A549 (cell line): ENCODE results near the gene INPP5A. TPM values are rescaled to one million over a fixed set of nuclear protein-coding genes. Genes with fewer than 3 reads are reported as not detected.

Experiments used
- ATAC-seq, 2 experiments: fragments of 200-7000 bp in 1 of 2; fragments of >200 bp in 1 of 2; cut with Nextera tagmentation in 1 of 2; cut with Tn5 transposase in 1 of 2; 3 replicates each; pipeline versions ENCODE4 v1.8.0 to v1.9.1; 2018 to 2020; ENCODE audit warnings: mild to moderate bottlenecking in 1 of 2, moderate library complexity in 1 of 2
- CTCF ChIA-PET: fragments of 300-600 bp; sonication (Branson Sonifier 250); formaldehyde crosslinking; extraction: SDS; loops from one replicate; lab custom pipeline; 2021; ENCODE audit warnings: antibody characterized with exemption, inconsistent platforms; lab: Yijun Ruan, JAX
- POLR2A ChIA-PET: fragments of 350-600 bp; formaldehyde crosslinking; extraction: SDS; loops from one replicate; lab custom pipeline; 2021; ENCODE audit warnings: antibody characterized with exemption, inconsistent platforms; lab: Yijun Ruan, JAX
- DNase-seq, 2 experiments: peaks; one replicate each; pipeline versions ENCODE4 v3.0.0 to v3.0.0-alpha.2; 2011 to 2016; ENCODE audit warnings: low read depth in 1 of 2, low spot score in 1 of 2
- FAIRE-seq: peaks from 2 replicates; lab custom pipeline; 2011; peaks lifted over from hg19 to GRCh38; lab: Jason Lieb, UNC
- H3K27ac ChIP-seq, 2 experiments: fragments of >200 bp; sonication (Bioruptor Twin); formaldehyde crosslinking; 3 replicates each; pipeline ENCODE4 v1.5.1; 2016 to 2017
- H3K4me1 ChIP-seq: fragments of >200 bp; sonication (Bioruptor Twin); formaldehyde crosslinking; 3 replicates; pipeline ENCODE4 v1.6.1; 2016
- H3K4me2 ChIP-seq: fragments of >200 bp; sonication (Bioruptor Twin); formaldehyde crosslinking; 3 replicates; pipeline ENCODE4 v1.6.1; 2016
- H3K4me3 ChIP-seq: fragments of >200 bp; sonication (Bioruptor Twin); formaldehyde crosslinking; 3 replicates; pipeline ENCODE4 v1.5.1; 2016
- H3K9me3 ChIP-seq: fragments of >200 bp; sonication (Bioruptor Twin); formaldehyde crosslinking; 3 replicates; pipeline ENCODE4 v1.6.1; 2016
- CBX2 ChIP-seq: fragments of 200-600 bp; sonication (generic); IDR thresholded peaks from 2 replicates; pipeline ENCODE4 v1.6.1; 2016; ENCODE audit warnings: low read depth, mild to moderate bottlenecking, borderline replicate concordance
- CBX8 ChIP-seq: fragments of 200-600 bp; sonication (generic); IDR thresholded peaks from 2 replicates; pipeline ENCODE4 v1.6.1; 2016
- CEBPB ChIP-seq, 2 experiments: fragments of >200 bp in 1 of 2; sonication (Bioruptor Twin) in 1 of 2; formaldehyde crosslinking in 1 of 2; IDR thresholded peaks; 2 replicates each; pipeline ENCODE4 v1.6.1; 2012 to 2016
- CHD2 ChIP-seq: fragments of 150-350 bp; IDR thresholded peaks from 2 replicates; pipeline ENCODE4 v1.6.1; 2014; ENCODE audit warnings: low read length; ENCODE audit not compliant: partially characterized antibody
- ESRRA ChIP-seq: fragments of 150-350 bp; IDR thresholded peaks from 2 replicates; pipeline ENCODE4 v1.6.1; 2014; ENCODE audit warnings: mild to moderate bottlenecking, low read length, borderline replicate concordance
- FOSB ChIP-seq: fragments of 250-450 bp; sonication (Bioruptor Pico); IDR thresholded peaks from 2 replicates; pipeline ENCODE4 v1.5.0; 2020; ENCODE audit warnings: mild to moderate bottlenecking, moderate library complexity
- FOXS1 ChIP-seq: fragments of 250-450 bp; sonication (Bioruptor Pico); IDR thresholded peaks from 2 replicates; pipeline ENCODE4 v1.5.0; 2020; ENCODE audit warnings: mild to moderate bottlenecking, moderate library complexity
- HEYL ChIP-seq: fragments of 250-450 bp; sonication (Bioruptor Pico); IDR thresholded peaks from 2 replicates; pipeline ENCODE4 v1.8.0; 2021; ENCODE audit warnings: mild to moderate bottlenecking, moderate library complexity
- HOXB13 ChIP-seq: fragments of 250-450 bp; sonication (Bioruptor Pico); IDR thresholded peaks from 2 replicates; pipeline ENCODE4 v1.5.0; 2020; ENCODE audit warnings: low read depth, mild to moderate bottlenecking, moderate library complexity
- HOXB5 ChIP-seq: fragments of 250-450 bp; sonication (Bioruptor Pico); IDR thresholded peaks from 2 replicates; pipeline ENCODE4 v1.5.0; 2020; ENCODE audit warnings: mild to moderate bottlenecking, moderate library complexity
- KDM1A ChIP-seq: fragments of 200-600 bp; sonication (generic); IDR thresholded peaks from 2 replicates; pipeline ENCODE4 v1.6.1; 2016; ENCODE audit warnings: low read depth, mild to moderate bottlenecking
- MAZ ChIP-seq: fragments of 150-350 bp; IDR thresholded peaks from 2 replicates; pipeline ENCODE4 v1.6.1; 2014; ENCODE audit warnings: antibody characterized with exemption, low read depth, low read length, borderline replicate concordance
- MYC ChIP-seq: IDR thresholded peaks from 2 replicates; pipeline ENCODE4 v1.6.1; 2012; ENCODE audit warnings: mild to moderate bottlenecking, inconsistent platforms, low read length, improper control_type of control experiment, borderline replicate concordance
- NFE2L2 ChIP-seq: fragments of 150-350 bp; conservative IDR thresholded peaks from 2 replicates; pipeline ENCODE4 v1.6.1; 2014; ENCODE audit warnings: low read length
- NR3C1 ChIP-seq: fragments of >200 bp; sonication (Bioruptor Twin); formaldehyde crosslinking; IDR thresholded peaks from 3 replicates; pipeline ENCODE4 v1.6.1; 2017
- POLR2A ChIP-seq: IDR thresholded peaks from 2 replicates; pipeline ENCODE4 v1.6.1; 2012; ENCODE audit warnings: mild to moderate bottlenecking, low read length
- POLR2AphosphoS2 ChIP-seq: conservative IDR thresholded peaks from 2 replicates; pipeline ENCODE4 v1.6.1; 2012; ENCODE audit warnings: low read length, improper control_type of control experiment, inconsistent platforms
- RFX5 ChIP-seq: fragments of 450-650 bp; IDR thresholded peaks from 2 replicates; pipeline ENCODE4 v1.7.1; 2014; ENCODE audit warnings: antibody characterized with exemption, mild to moderate bottlenecking, moderate library complexity
- SMC3 ChIP-seq: fragments of >200 bp; sonication (Bioruptor Twin); formaldehyde crosslinking; IDR thresholded peaks from 3 replicates; pipeline ENCODE4 v1.6.1; 2018; ENCODE audit warnings: inconsistent platforms
- TP53 ChIP-seq: fragments of 250-450 bp; sonication (Bioruptor Pico); IDR thresholded peaks from 2 replicates; pipeline ENCODE4 v1.5.0; 2021; ENCODE audit warnings: mild to moderate bottlenecking, moderate library complexity
- ZFP36 ChIP-seq: fragments of 450-650 bp; IDR thresholded peaks from 2 replicates; pipeline ENCODE4 v1.6.1; 2014; ENCODE audit warnings: borderline replicate concordance; ENCODE audit not compliant: partially characterized antibody
- ZNF302 ChIP-seq: fragments of 250-450 bp; sonication (Bioruptor Pico); IDR thresholded peaks from 2 replicates; pipeline ENCODE4 v1.9.0; 2021; ENCODE audit warnings: inconsistent platforms, mild to moderate bottlenecking, moderate library complexity
- ZSCAN20 ChIP-seq: fragments of 250-450 bp; sonication (Bioruptor Pico); IDR thresholded peaks from 2 replicates; pipeline ENCODE4 v1.8.0; 2022; ENCODE audit warnings: mild to moderate bottlenecking, moderate library complexity
- WGBS: methylation state at CpG from one replicate; pipeline ENCODE4 v1.1.6; 2017; ENCODE audit errors: missing lambda C conversion rate; 5-methylcytosine and 5-hydroxymethylcytosine counted together
- polyA plus RNA-seq, 4 experiments: library from polyadenylated mRNA; depleted of rRNA in 3 of 4; stranded (reverse); fragments of >200 nt; fragmentation: RNase III in 1 of 4; extraction: RNeasy Plus Mini Kit Qiagen cat#74134 plus additional on column Dnase treatment in 1 of 4; gene quantifications; 2 replicates in 3 of 4; 3 replicates in 1 of 4; pipeline ENCODE4 v1.2.3, GENCODE V29; 2011 to 2017
- TF ChIP-seq, protein P1 (sequence below): fragments of 200-600 bp; sonication (generic); IDR thresholded peaks from 2 replicates; pipeline ENCODE4 v1.6.1; 2016; ENCODE audit warnings: antibody characterized with exemption, mild to moderate bottlenecking, moderate library complexity
- TF ChIP-seq, protein P2 (sequence below): fragments of >200 bp; sonication (Bioruptor Twin); formaldehyde crosslinking; IDR thresholded peaks from 3 replicates; pipeline ENCODE4 v1.6.1; 2016
- TF ChIP-seq, protein P3 (sequence below): IDR thresholded peaks from 2 replicates; pipeline ENCODE4 v1.6.1; 2012; ENCODE audit warnings: low read depth, borderline replicate concordance
- TF ChIP-seq, protein P4 (sequence below): IDR thresholded peaks from 2 replicates; pipeline ENCODE4 v1.6.1; 2012
- TF ChIP-seq, protein P5 (sequence below): IDR thresholded peaks from 2 replicates; pipeline ENCODE4 v1.6.1; 2012

INPP5A gene
- polyA plus RNA-seq, 2 of the 4 experiments (the other 2 are of a cell fraction) = 13.7 to 15.1 TPM

DNA sequence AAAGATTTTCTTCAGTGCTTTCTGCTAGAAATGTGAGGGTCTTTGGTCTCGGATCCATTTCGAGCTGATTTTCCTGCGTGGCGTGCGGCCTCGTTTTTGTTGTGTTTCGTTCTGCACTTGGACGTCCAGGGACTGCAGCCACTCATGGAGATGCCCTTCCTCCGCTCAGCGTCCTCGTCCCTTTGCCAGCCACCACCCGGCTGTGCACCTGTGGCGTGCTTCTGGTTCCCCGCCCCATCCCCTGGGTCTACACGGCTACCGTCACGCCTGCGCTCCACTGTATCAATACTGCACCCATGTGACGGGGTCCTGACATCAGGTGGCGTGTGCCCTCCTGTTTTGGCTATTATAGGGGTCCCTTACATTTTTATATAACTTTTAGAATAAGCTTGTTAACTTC, 291.1 kb downstream of the INPP5A start:
- WGBS = 64% methylated on average over 20 of the region's 20 CpGs
- no peak for TF ChIP-seq CBX8
- TF ChIP-seq NR3C1 = no peak
- no peak for TF ChIP-seq HOXB5 (CRISPR knock-in tag)
- no peak for TF ChIP-seq POLR2AphosphoS2
- TF ChIP-seq, protein P1, sequence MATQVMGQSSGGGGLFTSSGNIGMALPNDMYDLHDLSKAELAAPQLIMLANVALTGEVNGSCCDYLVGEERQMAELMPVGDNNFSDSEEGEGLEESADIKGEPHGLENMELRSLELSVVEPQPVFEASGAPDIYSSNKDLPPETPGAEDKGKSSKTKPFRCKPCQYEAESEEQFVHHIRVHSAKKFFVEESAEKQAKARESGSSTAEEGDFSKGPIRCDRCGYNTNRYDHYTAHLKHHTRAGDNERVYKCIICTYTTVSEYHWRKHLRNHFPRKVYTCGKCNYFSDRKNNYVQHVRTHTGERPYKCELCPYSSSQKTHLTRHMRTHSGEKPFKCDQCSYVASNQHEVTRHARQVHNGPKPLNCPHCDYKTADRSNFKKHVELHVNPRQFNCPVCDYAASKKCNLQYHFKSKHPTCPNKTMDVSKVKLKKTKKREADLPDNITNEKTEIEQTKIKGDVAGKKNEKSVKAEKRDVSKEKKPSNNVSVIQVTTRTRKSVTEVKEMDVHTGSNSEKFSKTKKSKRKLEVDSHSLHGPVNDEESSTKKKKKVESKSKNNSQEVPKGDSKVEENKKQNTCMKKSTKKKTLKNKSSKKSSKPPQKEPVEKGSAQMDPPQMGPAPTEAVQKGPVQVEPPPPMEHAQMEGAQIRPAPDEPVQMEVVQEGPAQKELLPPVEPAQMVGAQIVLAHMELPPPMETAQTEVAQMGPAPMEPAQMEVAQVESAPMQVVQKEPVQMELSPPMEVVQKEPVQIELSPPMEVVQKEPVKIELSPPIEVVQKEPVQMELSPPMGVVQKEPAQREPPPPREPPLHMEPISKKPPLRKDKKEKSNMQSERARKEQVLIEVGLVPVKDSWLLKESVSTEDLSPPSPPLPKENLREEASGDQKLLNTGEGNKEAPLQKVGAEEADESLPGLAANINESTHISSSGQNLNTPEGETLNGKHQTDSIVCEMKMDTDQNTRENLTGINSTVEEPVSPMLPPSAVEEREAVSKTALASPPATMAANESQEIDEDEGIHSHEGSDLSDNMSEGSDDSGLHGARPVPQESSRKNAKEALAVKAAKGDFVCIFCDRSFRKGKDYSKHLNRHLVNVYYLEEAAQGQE = no peak
- no peak for TF ChIP-seq CHD2
- no peak for TF ChIP-seq SMC3
- TF ChIP-seq CEBPB (IDR thresholded peaks at IDR 0.05) = no peak
- TF ChIP-seq, protein P2, sequence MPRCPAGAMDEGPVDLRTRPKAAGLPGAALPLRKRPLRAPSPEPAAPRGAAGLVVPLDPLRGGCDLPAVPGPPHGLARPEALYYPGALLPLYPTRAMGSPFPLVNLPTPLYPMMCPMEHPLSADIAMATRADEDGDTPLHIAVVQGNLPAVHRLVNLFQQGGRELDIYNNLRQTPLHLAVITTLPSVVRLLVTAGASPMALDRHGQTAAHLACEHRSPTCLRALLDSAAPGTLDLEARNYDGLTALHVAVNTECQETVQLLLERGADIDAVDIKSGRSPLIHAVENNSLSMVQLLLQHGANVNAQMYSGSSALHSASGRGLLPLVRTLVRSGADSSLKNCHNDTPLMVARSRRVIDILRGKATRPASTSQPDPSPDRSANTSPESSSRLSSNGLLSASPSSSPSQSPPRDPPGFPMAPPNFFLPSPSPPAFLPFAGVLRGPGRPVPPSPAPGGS = no peak
- no peak for TF ChIP-seq ESRRA
- no peak for TF ChIP-seq HEYL (CRISPR knock-in tag)
- no peak for TF ChIP-seq FOXS1 (CRISPR knock-in tag)
- TF ChIP-seq ZSCAN20 (CRISPR knock-in tag) = no peak
- TF ChIP-seq KDM1A = no peak
- TF ChIP-seq, protein P3, sequence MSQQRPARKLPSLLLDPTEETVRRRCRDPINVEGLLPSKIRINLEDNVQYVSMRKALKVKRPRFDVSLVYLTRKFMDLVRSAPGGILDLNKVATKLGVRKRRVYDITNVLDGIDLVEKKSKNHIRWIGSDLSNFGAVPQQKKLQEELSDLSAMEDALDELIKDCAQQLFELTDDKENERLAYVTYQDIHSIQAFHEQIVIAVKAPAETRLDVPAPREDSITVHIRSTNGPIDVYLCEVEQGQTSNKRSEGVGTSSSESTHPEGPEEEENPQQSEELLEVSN = no peak

DNA sequence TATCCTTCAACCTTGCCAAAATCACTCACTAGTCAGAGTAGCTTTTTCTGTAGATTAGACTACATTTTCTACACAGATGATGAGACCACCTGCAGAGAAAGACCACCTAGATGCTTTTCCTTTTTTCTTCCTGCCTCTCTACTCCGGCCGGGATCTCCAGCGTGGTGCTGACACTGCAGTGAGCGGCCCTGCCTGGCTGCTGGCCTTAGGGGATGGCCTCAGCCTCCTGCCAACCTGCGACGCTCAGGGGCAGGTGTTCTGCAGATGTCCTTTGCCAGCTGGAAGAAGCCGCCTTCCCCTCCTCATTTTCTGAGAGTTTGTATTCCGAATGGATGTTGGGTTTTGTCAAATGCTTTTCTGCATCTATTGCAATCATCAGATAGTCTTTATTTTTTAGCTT, 291.8 kb downstream of the INPP5A start:
- WGBS = 50% methylated on average over 8 of the region's 8 CpGs
- ATAC-seq (no peak), FAIRE-seq (no peak)
- TF ChIP-seq HOXB5 (CRISPR knock-in tag) (no peak), HOXB13 (no peak), NFE2L2 (no peak), MAZ (no peak), ZFP36 (no peak), ZNF302 (CRISPR knock-in tag) (no peak), RFX5 (no peak), MYC (no peak), FOSB (CRISPR knock-in tag) (no peak), CBX2 (no peak), TP53 (CRISPR knock-in tag) (no peak), CEBPB (IDR thresholded peaks at IDR 0.05) (no peak), POLR2A (no peak)
- TF ChIP-seq, protein P4, sequence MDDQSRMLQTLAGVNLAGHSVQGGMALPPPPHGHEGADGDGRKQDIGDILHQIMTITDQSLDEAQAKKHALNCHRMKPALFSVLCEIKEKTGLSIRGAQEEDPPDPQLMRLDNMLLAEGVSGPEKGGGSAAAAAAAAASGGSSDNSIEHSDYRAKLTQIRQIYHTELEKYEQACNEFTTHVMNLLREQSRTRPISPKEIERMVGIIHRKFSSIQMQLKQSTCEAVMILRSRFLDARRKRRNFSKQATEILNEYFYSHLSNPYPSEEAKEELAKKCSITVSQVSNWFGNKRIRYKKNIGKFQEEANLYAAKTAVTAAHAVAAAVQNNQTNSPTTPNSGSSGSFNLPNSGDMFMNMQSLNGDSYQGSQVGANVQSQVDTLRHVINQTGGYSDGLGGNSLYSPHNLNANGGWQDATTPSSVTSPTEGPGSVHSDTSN = no peak
- TF ChIP-seq, protein P5, sequence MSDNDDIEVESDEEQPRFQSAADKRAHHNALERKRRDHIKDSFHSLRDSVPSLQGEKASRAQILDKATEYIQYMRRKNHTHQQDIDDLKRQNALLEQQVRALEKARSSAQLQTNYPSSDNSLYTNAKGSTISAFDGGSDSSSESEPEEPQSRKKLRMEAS = no peak
- TF ChIP-seq, protein P1 = no peak
- TF ChIP-seq, protein P3 = no peak

More for the DNA sequence above, 291.1 kb downstream of the INPP5A start:
- ATAC-seq (no peak), FAIRE-seq (no peak), DNase-seq (no peak)
- Histone ChIP-seq H3K4me1 (no peaks in the 10 kb centered on the region), H3K4me3 (no peak overlapping the region), H3K27ac (no peak overlapping the region), H3K4me2 (no peak overlapping the region), H3K9me3 (peaks cover 6% of the 10 kb centered on the region; the same call in 2 of the 3 replicates)
- CTCF ChIA-PET = interaction anchor here (1.2 to 1.4 kb wide), 2 partner anchors 10 to 43 kb away, joined by 3 to 4 read pairs; no protein-coding TSS in a partner anchor
- POLR2A ChIA-PET = no interaction called here

More for the DNA sequence above, 291.8 kb downstream of the INPP5A start:
- Histone ChIP-seq H3K4me1 (no peaks in the 10 kb centered on the region), H3K27ac (no peak overlapping the region), H3K4me2 (no peak overlapping the region), H3K9me3 (peaks cover 6% of the 10 kb centered on the region; the same call in 2 of the 3 replicates), H3K4me3 (no peak overlapping the region)
- ChIA-PET POLR2A (no interaction called here), CTCF (interaction anchor here (1.2 to 1.4 kb wide), 2 partner anchors 9 to 44 kb away, joined by 3 to 4 read pairs; no protein-coding TSS in a partner anchor)
- DNase-seq = no peak
